MCF 10A (cell line): ENCODE results near the gene BCAS1. TPM values are rescaled to one million over a fixed set of nuclear protein-coding genes. Genes with fewer than 3 reads are reported as not detected.

ENCODE experiments used
- BruUV-seq: library from RNA; stranded (reverse); fragments of 400-500 nt; replicated peaks from 2 replicates; lab custom pipeline; 2021; lab: Mats Ljungman, UMichigan
- CTCF ChIA-PET: fragments of 300-600 bp; sonication (Branson Sonifier 250); formaldehyde crosslinking; extraction: SDS; loops from one replicate; lab custom pipeline; 2021; ENCODE audit warnings: antibody characterized with exemption, inconsistent platforms; lab: Yijun Ruan, JAX
- POLR2A ChIA-PET: fragments of 300-600, 350-650 bp; sonication (Branson Sonifier 250); formaldehyde crosslinking; extraction: SDS; loops from one replicate; lab custom pipeline; 2020; ENCODE audit warnings: antibody characterized with exemption, inconsistent platforms; lab: Yijun Ruan, JAX
- DNase-seq: peaks from one replicate; pipeline ENCODE4 v3.0.0-alpha.2; 2018; ENCODE audit not compliant: unreplicated experiment
- H3K27ac Mint-ChIP-seq: one replicate; pipeline ENCODE4 v1.8.0; 2022; ENCODE audit warnings: mild to moderate bottlenecking, low read depth, mixed read lengths; ENCODE audit not compliant: unreplicated experiment
- H3K27me3 Mint-ChIP-seq: one replicate; pipeline ENCODE4 v1.8.0; 2022; ENCODE audit warnings: mixed read lengths; ENCODE audit not compliant: insufficient read depth, unreplicated experiment
- H3K36me3 Mint-ChIP-seq: one replicate; pipeline ENCODE4 v1.8.0; 2022; ENCODE audit warnings: mild to moderate bottlenecking, moderate library complexity, mixed read lengths; ENCODE audit not compliant: insufficient read depth, unreplicated experiment
- H3K4me1 Mint-ChIP-seq: one replicate; pipeline ENCODE4 v1.8.0; 2022; ENCODE audit warnings: mixed read lengths; ENCODE audit not compliant: insufficient read depth, unreplicated experiment
- H3K4me3 Mint-ChIP-seq: one replicate; pipeline ENCODE4 v1.8.0; 2022; ENCODE audit warnings: mild to moderate bottlenecking, moderate library complexity, mixed read lengths; ENCODE audit not compliant: unreplicated experiment
- H3K9me3 Mint-ChIP-seq: one replicate; pipeline ENCODE4 v1.8.0; 2022; ENCODE audit warnings: mixed read lengths; ENCODE audit not compliant: unreplicated experiment
- CTCF ChIP-seq: fragments of 200-600 bp; IDR thresholded peaks from one replicate; pipeline ENCODE4 v1.8.0; 2022; ENCODE audit warnings: antibody characterized with exemption, mild to moderate bottlenecking; ENCODE audit not compliant: unreplicated experiment
- intact Hi-C: fragments of 100-400 bp; cut with micrococcal nuclease; formaldehyde crosslinking; loops from 2 replicates; pipeline ENCODE4 v1.14.1; 2022
- total RNA-seq: library from RNA; stranded (reverse); gene quantifications from 2 replicates; pipeline ENCODE4 v1.2.3, GENCODE V29; 2022

BCAS1 gene
- total RNA-seq, 1 experiment from 2014 or later: not detected

- peaks cover 11% of the 10 kb centered on the region for H3K9me3 Mint-ChIP-seq
- peak; percentile 72 for DNase-seq
- intact Hi-C loops: no loop called here
- peak overlapping the region; percentile 73 for H3K27ac Mint-ChIP-seq
- ChIA-PET POLR2A (interaction anchor here (0.8 to 2.0 kb wide), 4 partner anchors 9 to 84 kb away, joined by 3 to 5 read pairs (median 4); no protein-coding TSS in a partner anchor), CTCF (interaction anchor here (0.6 to 4.0 kb wide), 8 partner anchors 8 to 598 kb away, joined by 3 to 19 read pairs (median 3); no protein-coding TSS in a partner anchor)
- TF ChIP-seq CTCF: no peak
- no peaks in the 10 kb centered on the region for H3K27me3 Mint-ChIP-seq
- H3K4me1 Mint-ChIP-seq: peaks cover 20% of the 10 kb centered on the region
- peaks cover 6% of the 10 kb centered on the region for H3K36me3 Mint-ChIP-seq
- no peak overlapping the region for H3K4me3 Mint-ChIP-seq
- BruUV-seq: no TSS peak
These were observed 121.0 kb downstream of the BCAS1 start for GRCh38 chr20:53949319-53949839.

GRCh38 chr20:53948383-53949318 is 121.7 kb downstream of the BCAS1 start:
- H3K36me3 Mint-ChIP-seq: peaks cover 6% of the 10 kb centered on the region
- intact Hi-C loops: no loop called here
- TF ChIP-seq CTCF: no peak
- no peak overlapping the region for H3K4me3 Mint-ChIP-seq
- ChIA-PET CTCF (interaction anchor here (0.6 to 4.0 kb wide), 12 partner anchors 8 to 575 kb away, joined by 3 to 19 read pairs (median 3); no protein-coding TSS in a partner anchor), POLR2A (interaction anchor here (0.7 to 2.0 kb wide), 4 partner anchors 9 to 24 kb away, joined by 3 to 4 read pairs (median 4); no protein-coding TSS in a partner anchor)
- BruUV-seq: no TSS peak
- DNase-seq: no peak
- H3K27ac Mint-ChIP-seq: peak overlapping the region; percentile 73
- peaks cover 27% of the 10 kb centered on the region for H3K4me1 Mint-ChIP-seq
- H3K27me3 Mint-ChIP-seq: no peaks in the 10 kb centered on the region
- H3K9me3 Mint-ChIP-seq: peaks cover 11% of the 10 kb centered on the region

- no TSS peak for BruUV-seq
- no peak for TF ChIP-seq CTCF
- no peak for DNase-seq
- Mint-ChIP-seq H3K9me3 (peaks cover 4% of the 10 kb centered on the region), H3K27me3 (no peaks in the 10 kb centered on the region), H3K4me1 (peaks cover 32% of the 10 kb centered on the region), H3K4me3 (no peak overlapping the region), H3K27ac (no peak overlapping the region), H3K36me3 (peaks cover 6% of the 10 kb centered on the region)
- ChIA-PET POLR2A (interaction anchor here (0.7 to 0.8 kb wide), 2 partner anchors 8 to 25 kb away, joined by 3 to 4 read pairs; no protein-coding TSS in a partner anchor), CTCF (interaction anchor here (0.6 to 1.5 kb wide), 9 partner anchors 8 to 382 kb away, joined by 3 to 6 read pairs (median 3); no protein-coding TSS in a partner anchor)
- intact Hi-C loops: no loop called here
These were observed 122.7 kb downstream of the BCAS1 start for GRCh38 chr20:53947501-53948195.
